NCI-H1930 (cell line): ENCODE measurements around the gene SLC17A7.
A peak's percentile ranks its signal among the peaks of the same experiment; 100 is the strongest.
"Not testable (repeated sequence)": the region's sequence is repeated elsewhere in the genome, so short reads cannot be mapped to it uniquely, and the experiment has no call there.

Experiments used
- DNase-seq, 2 experiments: peaks; one replicate each; lab custom pipeline; 2025; lab: John Stamatoyannopoulos, UW

Gene SLC17A7

DNA sequence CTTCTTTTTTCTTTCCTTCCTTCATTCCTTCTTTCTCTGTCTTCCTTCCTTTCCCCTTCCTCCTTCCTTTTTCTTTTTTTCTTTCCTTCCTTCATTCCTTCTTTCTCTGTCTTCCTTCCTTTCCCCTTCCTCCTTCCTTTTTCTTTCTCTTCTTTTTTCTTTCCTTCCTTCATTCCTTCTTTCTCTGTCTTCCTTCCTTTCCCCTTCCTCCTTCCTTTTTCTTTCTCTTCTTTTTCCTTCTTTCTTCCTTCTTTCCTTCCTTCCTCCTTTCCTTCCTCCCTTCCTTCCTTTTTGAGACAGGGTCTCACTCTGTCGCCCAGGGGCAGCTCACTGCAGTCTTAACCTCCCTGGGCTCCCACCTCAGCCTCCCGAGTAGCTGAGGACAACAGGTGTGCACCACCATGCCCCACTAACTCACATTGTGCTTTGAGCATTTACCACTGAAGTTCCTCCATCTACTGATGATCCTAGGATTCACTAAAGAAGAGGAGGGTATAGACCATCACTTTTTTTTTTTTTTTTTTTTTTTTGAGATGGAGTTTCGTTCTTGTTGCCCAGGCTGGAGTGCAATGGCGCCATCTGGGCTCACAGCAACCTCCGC, 2.9 kb upstream of the SLC17A7 start:
- DNase-seq, result not testable (repeated sequence)

DNA sequence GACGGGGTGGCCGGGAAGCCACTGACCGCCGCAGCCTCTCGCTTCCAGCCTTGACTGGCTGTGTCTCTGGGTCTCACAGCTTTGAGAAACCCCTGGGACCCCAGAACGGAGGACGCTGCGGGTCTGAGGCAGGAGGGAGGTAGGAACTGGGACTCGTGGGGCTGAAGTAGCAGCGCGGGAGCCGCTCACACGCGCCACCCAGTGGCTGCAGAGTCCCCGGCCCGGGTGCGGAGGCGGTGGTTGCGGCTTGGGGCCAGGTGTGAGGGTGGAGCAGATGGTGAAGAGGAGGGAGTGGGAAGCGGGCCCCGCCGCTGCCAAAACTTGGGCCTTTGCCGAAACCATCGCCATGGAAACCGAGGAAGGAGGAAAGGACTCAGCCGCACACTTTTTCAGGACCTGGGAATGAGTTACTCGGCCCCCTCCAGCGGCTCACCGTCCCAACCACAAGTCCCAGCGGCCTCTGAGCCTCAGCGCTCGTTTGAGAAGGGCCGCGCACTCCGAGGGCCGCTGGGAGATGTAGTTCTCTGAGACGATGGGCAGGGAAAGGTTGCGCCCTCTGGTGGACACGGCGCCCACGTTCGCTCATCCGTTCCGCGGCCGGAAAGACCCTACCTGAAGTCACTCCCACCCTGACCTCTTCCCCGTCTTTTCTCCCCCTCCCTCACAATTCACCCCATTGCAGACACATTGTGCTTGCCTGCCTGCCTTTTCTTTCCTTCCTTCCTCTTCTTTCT, 2.2 kb upstream of the SLC17A7 start:
- peak; percentile 96 to 97 for DNase-seq

DNA sequence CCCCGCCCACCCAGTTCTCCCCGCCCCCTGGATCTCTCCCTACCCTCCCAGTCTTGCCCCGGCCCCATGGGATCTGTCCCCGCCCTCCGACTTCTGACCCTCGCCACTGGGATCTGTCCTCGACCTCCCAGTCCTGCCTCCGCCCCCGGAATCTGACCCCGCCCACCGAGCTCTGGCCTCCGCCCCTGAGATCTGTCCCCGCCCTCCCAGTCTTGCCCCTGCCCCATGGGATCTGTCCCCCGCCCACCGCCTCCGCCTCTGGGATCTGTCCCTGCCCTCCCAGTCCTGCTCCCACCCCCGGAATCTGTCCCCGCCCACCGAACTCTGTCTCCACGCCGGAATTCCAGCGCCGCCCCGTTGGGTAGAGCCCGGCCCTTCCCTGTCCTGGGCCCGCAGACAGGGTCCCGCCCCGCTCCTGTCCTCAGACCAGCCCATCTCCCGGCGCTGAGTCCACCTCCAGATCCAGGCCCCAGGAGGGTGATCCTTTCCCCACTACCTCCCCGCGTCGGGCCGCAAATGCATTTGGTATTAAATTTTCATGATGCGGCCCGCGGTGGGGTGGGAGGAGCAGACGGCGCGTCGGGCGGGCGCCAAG, 1.5 kb upstream of the SLC17A7 start:
- peak; percentile 78 to 86 for DNase-seq

DNA sequence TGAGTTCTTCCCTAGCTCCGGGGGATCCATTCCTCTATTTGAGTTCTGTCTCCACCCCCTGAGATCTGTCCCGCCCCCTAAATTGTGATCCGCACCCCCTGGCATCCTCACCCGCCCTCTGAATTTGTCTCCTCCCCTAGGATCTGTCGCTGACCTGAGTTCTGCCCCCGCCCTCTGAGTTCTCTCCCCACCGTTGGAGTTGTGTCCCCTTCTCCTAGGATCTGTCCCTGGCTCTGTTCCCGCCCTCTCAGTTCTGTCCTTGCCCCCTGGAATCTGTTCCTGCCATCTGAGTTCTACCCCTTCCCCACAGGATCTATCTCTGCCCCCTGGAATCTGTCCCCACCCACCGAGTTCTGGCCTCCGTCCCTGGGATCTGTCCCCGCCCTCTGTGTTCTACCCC, 1.0 kb upstream of the SLC17A7 start:
- DNase-seq, result no peak

DNA sequence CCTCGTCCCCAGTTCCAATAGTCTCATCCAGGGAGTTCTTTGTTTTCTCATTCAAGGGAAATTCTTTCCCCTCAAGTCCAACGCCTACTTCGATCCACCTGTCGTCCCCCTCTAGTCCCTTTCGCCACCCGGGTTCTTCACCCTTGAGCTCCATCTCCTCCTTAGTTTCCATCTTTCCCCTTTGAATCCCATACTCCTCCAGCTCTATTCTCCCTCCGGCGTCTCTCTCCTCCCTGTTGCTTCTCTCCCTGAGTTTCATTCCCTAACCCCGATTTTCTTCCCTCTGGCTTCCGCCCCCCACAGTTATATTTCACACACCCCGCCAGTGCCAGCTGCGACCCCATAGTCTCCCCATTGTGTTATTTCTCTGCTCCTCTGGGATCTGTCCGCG, 628 bp upstream of the SLC17A7 start:
- no peak for DNase-seq

DNA sequence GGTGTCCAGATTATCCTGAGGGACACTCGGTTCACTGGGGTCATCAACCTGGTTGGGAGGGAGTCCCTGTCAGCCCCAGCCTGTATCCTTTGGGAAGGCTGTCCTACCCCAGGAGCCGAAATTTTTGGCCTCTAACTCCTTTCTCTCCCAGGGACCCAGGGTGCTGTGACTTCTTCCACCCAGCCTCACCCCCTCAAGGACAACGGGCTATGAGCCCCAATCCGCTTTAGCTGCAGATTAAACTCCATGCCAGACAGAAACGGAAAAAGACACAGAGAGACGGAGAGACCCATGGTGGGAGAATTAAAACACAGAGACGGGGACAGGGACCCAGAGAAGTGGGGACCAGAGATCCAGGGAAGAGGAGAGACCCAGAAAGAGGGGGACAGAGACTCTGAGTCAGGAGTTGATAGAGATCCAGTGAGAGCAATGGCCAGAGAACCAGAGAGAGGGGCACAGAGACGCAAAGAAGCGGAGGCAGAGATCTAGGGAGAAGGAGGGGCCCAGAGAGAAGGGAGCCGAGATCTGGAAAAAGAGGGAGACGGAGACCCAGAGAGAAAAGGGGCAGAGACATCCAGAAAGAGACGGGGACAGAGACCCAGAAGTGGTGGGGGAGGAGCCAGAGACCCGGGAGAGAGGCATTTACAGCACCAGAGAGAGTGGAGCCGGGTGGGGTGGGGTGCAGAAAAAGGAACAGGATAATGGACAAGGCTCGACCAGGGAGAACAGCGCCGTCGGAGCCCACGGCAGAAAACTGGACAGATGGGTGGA, 703 bp downstream of the SLC17A7 start:
- DNase-seq, result no peak

DNA sequence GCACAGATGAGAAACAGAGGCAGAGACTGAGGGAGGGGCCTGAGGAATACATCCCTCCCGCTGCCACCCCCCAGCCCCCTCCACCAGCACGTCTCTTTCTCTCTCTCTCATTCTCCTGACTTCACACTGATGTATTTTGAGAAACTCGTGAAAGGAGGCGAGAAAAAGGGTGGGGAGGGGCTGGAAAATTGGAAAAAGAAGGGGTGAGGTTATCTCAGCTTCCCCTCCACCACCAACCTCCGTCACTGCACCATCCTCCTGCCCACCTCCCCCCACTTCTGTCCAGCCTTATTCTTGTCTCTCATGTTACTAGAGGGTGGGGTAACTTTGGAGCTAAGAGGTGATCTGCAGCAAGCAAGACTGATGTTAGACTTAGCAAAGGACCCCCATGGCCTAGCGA, 1.5 kb downstream of the SLC17A7 start:
- no peak for DNase-seq

DNA sequence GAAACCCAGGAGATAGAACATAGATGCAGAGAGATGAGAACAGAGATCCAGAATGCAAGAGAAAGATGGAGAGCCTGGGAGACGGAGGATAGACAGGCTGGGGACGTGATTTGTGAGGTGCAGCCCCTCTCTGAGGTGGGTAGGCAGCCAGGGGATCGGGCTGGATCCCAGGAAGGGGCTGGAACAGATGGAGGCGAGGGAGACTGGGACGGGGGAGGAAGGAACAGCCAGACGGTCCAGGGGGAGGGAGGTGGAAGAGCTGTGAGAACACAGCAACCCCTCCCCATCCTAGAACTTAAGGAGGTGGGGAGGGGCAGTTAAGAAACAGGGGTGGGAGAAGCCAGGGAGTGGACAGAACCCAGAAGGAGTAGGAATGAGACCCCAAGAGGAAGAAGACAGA, 3.1 kb downstream of the SLC17A7 start:
- DNase-seq, result no peak

DNA sequence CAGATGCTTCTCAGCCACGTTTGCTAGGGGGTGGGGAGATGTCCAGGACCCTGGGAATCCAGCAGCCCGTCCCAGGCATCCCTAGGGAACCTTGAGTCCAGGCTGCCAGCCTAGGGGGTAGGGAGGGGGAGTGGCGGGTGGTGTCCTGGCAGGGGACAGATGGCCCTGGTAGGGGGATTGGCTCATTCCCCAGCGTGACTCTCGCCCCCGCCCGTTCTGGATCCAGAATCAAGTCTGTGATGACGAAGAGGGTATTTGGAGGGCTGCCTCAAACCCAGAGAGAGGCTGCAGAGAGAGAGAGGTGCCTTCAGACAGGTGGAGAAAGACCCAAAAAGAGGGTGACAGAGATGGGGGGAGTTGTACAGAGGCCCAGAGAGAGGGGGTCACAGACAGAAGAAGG, 4.1 kb downstream of the SLC17A7 start:
- DNase-seq, result no peak

DNA sequence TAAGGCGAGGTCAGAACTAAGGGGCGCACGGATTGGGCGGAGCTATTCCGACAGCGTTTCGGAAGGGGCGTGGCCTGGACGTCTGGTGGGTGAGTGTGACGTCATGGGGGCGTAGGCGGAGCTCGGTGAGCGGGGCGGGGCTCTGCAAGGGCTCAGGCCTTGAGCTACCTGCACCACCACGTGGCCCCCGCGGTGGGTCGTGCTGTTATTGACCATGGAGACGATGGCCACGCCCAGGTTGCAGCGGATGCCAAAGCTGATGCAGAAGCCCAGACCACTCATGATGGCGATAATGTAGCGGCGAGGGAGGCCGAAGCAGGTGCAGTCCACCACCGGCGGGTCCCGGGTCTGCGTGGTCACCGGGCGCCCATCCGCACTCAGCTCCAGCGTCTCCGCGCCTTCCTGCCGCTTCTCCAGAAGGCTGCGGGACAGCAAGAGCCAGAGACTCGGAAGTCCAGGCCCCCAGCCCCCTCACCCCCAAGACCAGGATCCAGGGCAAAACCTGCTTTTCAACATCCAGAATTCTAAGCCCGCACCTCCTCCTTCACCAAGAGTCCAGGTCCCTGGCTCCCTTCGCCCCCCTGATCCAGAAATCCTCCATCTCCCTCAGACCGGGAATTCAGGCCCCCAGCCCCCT, 4.8 kb downstream of the SLC17A7 start:
- DNase-seq, result peak in 1 of 2 experiments; percentile 52

DNA sequence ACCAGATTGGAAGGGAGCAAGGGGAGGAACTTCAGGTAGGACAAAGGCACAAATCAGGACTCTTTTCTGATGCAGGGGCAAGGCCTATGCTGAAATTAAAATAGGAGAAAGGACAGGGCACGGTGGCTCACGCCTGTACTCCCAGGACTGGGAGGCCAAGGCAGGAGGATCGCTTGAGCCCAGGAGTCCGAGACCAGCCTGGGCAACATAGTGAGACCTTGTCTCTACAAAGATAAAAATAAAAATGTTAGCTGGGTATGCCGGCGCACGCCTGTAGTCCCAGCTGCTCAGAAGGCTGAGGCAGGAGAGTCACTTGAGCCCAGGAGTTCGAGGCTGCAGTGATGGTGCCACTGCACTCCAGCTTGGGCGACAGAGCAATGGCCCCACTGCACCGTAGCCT, 5.7 kb downstream of the SLC17A7 start:
- DNase-seq, result no peak

DNA sequence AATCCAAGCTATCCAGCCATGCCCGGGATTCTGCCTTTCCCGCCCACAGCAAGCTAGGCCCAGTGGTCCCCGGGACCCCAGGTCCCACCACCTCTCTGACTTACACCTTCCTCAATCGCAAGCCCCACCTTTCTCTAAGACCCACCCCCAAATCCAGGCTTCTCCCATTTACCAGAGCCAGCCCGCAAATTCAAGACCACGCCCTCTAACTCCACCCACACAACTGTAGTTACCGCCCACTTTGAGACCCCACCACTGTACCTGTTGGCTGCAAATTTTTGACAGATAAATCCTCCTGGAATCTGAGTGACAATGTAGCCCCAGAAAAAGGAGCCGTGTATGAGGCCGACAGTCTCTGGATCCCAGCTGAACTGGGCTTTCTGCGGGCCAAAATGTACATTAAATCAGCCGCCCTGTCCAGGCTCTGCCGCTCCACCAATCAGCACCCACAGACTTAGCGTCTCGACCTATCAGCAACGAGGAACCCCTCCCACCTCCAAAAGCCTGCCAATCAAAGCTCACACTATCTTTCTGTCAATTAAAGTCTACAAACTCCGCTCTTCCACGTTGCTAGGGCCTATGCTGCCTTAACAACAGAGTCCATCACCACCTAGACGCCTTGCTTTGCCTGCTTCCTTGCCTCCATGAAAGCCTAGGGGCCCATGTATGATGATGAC, 6.3 kb downstream of the SLC17A7 start:
- no peak for DNase-seq

DNA sequence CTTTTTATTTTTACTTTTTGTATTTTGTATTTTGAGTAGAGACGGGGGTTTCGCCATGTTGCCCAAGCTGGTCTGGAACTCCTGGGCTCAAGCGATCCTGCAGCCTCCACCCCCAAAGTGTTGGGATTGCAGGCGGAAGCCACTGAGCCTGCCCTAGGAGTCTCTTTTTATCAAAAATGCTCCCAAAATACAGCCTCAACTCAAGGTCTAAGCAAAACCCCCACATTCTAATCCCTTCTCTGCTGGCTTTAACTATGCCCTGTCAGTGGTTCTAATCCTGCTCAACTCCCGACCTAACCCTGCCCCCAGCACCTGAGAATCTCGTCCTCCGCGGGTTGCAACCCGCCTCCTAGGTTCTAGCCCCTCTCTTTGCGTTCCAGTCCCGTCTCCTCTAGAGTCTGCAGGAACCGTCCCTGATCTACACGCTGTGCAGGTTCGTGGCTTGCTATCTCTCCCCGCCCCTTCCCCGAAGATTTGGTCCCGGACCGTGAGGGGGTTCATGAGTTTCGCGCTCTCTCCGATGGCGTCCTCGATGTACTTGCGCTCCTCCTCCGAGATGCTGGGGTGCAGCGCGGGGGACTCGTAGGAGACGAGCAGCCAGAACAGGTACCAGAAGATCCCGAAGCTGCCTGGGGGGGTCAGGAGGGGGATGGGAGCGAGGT, 8.0 kb downstream of the SLC17A7 start:
- no peak for DNase-seq

DNA sequence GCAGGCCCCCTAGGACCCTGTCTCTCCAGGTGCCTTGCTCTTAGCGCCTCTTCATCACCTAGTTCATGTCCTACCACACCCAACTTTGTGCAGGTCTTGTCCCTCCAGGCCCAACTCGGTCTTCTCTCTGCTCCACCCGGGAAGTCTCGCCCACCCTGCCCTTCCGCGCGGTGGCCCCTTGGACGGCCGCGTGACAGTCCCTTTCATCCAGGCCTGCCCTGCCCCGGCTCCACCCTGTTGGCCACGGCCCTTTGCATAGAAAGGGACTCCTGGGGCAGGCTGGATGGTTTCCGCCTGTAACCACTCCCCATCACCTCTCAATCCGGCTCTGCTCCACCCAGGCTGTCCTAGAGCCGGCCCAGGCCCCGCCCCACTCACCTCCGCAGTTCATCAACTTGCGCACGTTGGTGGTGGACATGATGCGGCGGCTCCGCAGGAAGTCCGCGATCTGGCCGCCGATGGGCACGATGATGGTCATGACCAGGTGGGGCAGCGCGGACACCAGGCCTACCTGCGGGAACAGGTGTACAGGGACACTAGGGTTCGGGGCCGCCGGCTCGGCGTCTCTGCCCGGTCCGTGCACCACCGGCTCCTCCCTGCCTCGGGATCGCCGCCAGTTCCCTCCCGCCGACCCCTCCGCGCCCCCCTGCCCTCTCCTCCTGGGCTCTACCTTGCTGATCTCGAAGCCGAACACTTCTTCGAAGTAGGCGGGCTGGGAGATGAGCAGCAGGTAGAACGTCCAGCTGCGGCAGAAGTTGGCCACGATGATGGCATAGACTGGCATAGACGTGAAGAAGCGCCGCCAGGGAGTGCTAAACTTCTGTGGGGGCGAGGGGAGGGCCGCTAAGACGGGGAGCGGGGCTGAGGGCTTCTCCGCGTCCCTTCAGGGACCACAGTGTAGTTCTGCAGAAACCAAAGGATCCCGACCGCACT, 8.9 kb downstream of the SLC17A7 start:
- DNase-seq, result no peak

DNA sequence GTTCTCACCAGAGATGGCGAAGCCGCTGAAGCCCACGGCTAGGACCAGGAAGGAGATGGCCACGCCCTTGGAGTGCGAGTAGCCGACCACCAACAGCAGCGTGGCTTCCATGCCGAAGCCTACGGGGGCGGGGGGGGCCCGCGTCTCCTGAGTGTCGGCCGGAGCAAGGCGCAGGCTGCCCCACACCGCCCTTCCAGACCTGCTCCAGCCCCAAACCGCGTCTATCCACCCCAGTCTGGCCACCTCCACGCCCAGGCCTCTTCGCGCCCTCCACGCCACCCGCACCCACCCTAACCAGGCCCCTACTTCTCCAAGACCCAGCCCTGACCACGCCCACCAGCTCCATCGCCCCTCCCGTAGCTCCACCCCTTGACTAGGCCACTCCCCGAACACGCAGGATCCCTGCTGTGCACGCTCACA, 10.0 kb downstream of the SLC17A7 start:
- DNase-seq, result no peak

DNA sequence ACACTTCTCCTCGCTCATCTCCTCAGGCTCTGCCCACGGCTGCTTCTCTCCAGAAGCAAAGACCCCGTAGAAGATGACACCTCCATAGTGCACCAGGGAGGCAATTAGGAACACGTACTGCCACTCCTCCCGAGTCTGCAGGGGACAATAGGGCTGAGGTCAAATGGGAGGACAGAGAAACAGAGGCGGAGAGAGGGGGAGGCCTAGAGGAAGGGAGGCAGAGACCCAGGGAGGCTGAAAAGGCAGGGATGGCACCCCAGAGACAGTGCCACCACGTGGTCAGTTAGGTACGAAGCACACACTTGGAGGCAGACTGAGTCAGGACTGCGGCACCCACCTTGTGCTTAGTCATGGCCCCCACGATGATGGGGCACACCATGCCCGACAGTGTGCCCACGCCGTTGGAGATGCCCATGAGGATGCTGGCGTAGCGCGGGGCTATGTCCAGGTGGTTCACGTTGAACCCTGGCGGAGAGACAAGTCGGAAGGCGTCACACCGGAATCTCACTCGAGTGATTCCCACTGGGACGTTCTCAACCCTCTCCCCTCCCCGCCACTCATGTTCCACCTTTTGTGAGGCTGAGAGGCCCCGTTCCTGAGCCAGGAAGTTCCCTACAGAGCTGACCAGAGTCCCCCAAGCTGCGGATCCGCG, 10.5 kb downstream of the SLC17A7 start:
- DNase-seq, result no peak

DNA sequence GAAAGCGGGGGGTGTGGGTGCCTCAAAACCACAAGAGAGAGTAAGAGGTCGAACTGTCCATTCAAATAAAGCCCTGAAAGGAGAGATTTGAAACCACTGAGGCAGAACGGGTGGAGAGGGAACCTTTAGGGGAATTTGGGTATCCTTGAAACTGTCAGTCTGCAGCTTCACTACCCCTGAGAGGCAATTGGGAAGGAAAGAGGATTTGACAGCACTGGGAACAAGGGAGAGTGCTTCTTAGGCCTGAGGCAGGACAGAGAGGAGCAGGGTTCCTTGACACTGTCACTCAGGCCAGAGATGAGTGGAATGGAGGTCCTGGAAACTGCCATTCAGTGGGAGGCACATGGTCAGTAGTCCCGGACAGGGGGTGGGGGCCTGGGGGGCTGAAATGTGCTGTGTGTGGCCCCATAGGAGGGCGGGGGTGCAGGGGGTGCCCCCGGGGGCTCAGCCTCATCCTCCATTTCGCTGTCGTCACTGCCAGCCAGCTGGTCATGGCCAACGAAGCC, 11.1 kb downstream of the SLC17A7 start:
- DNase-seq, result no peak

DNA sequence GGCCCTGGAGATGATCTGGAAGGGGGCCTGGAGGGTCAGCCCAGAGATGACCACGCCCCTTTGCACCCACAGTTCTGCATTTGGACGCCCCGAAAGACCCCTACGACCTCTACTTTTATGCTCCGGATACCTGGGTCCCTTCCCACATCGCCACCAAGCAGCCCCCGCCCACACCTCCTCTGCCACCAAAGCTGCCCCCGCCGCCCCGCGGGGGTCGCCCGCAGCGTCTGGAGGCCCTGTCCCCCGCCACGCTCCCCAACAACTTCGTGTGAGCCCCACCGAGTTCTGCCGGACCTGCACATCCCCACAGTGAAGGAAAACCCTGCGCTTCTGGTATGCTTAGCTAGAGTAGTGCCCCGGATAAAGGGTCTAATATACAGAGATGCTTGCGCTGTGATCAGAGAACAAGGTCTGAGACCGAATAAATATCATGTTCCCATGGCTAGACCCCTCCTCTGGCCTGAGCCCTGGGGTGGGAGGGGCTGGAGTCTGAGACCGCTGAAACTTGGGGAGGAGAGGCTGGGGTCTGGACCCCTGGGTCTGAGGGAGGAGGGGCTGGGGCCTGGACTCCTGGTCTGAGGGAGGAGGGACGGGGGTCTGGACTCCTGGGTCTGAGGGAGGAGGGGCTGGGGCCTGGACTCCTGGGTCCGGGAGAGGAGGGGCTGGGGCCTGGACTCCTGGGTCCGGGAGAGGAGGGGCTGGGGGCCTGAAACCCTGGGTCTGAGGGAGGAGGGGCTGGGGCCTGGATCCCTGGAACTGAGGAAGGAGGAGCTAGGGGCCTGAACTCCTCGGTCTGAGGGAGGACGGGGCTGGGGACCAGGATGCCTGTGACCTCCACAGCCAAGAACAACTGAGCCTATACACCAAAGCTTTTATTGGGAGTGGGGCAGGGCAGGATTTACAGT, 12.5 kb downstream of the SLC17A7 start:
- no peak for DNase-seq
